ENCODE data around the gene H2BK1.

- TF ChIP-seq ZNF597 (CRISPR knock-in tag; IDR thresholded peaks at IDR 0.05): no peak
- TF ChIP-seq SMAD9 (CRISPR knock-in tag; IDR thresholded peaks at IDR 0.05): no peak
- no peak for TF ChIP-seq KLF13 (CRISPR knock-in tag; IDR thresholded peaks at IDR 0.05)
- TF ChIP-seq PATZ1 (CRISPR knock-in tag; IDR thresholded peaks at IDR 0.05): no peak
- TF ChIP-seq TEF (CRISPR knock-in tag; IDR thresholded peaks at IDR 0.05): no peak
- no peak for TF ChIP-seq CTCF (CRISPR knock-in tag; IDR thresholded peaks at IDR 0.05)
- TF ChIP-seq EP300 (IDR thresholded peaks at IDR 0.05; ENCODE audit: low read depth in 2 of 2, low read length in 2 of 2): no peak
- TF ChIP-seq EP300 (CRISPR knock-in tag; IDR thresholded peaks at IDR 0.05; ENCODE audit: borderline replicate concordance): no peak
- TF ChIP-seq ATF6 (CRISPR knock-in tag; conservative IDR thresholded peaks at IDR 0.05): no peak
- no peak for TF ChIP-seq POLR2A (IDR thresholded peaks at IDR 0.05; ENCODE audit: insufficient read depth in 1 of 2, low read depth in 2 of 2, low read length in 2 of 2)
- TF ChIP-seq ATF1 (CRISPR knock-in tag; IDR thresholded peaks at IDR 0.05): no peak
- no peak for TF ChIP-seq ZNF792 (CRISPR knock-in tag; IDR thresholded peaks at IDR 0.05)
Observed at GRCh38 chr7:151240942-151241754, 30.9 kb upstream of the H2BK1 start.
